G401.6 (cell line): ENCODE measurements around the gene ACD.
A peak's percentile ranks its signal among the peaks of the same experiment; 100 is the strongest.

Source experiments
- FAIRE-seq: peaks from 2 replicates; lab custom pipeline; 2012; peaks lifted over from hg19 to GRCh38; lab: Jason Lieb, UNC

ACD gene

DNA sequence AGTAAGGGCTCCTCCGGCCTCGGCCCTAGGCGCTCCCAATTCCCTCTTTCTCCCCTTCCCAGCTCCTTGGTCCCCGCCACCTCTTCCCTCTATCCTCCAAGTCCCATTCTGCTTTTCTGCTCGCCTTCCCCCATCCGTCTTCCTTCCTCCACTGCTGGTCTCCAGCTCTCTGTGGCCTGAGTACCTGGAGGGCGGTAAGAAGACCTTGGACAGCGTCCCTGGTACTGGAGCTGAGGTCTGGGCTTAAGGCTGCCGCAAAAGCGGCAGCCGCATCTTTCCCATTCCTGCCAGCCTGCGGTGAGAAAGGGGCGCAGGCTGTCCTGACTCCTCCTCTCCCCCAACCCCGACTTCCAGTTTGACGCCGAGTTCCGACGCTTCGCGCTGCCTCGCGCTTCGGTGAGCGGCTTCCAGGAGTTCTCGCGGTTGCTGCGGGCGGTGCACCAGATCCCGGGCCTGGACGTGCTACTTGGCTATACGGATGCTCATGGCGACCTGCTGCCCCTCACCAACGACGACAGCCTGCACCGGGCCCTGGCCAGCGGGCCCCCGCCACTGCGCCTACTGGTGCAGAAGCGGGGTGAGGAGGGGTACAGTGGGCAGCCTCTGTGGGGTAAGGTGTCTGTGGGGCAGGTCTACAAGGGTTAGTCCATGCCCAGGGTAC is 1.2 kb upstream of the ACD start:
- no peak for FAIRE-seq

- FAIRE-seq, result peak; percentile 85
Observed at GRCh38 chr16:67660564-67661028, 536 bp upstream of the ACD start, which contains the start of gene PARD6A. Gene PARD6A, plus strand, starts transcription at chr16:67660960. Its CDS starts 79 bp downstream, at chr16:67661039.

- no peak for FAIRE-seq
Observed at GRCh38 chr16:67658849-67659674, 998 bp downstream of the ACD start.

DNA sequence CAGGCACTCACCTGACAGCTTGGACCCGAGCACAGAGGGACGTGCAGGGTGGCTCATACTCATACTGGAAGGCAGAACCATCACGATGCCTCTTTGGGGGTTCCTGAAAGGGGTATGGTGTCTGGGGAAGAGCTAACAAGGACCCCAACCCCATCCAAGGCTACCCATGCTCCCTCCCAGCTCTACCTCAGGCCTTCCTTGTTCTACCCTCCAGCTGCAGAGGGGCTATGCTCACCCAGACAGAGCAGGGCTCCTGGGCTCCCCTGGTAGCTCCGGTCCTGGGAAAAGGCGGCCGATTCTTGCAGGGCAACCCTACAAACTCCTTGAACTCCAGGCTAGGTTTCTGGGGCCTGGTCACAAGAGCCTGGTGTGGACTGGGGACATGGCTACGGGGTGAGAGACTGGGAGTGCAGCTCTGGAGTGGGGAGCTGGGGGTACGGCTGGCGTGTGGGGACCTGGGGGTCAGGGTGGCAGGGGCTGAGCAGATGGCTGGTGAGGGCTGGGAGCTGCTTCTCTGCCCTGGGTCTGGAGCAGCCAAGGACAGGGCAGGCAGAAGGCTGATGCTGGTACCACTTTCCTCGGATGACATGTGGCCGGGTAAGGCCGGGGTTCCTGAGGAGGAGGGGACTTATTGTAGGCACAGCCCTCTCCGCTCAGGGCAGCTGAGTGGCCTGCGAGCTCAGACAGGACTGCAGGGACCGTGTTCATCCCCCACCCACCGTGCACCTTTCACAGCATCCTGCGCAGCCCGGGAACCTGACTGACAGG is 2.1 kb downstream of the ACD start:
- no peak for FAIRE-seq

DNA sequence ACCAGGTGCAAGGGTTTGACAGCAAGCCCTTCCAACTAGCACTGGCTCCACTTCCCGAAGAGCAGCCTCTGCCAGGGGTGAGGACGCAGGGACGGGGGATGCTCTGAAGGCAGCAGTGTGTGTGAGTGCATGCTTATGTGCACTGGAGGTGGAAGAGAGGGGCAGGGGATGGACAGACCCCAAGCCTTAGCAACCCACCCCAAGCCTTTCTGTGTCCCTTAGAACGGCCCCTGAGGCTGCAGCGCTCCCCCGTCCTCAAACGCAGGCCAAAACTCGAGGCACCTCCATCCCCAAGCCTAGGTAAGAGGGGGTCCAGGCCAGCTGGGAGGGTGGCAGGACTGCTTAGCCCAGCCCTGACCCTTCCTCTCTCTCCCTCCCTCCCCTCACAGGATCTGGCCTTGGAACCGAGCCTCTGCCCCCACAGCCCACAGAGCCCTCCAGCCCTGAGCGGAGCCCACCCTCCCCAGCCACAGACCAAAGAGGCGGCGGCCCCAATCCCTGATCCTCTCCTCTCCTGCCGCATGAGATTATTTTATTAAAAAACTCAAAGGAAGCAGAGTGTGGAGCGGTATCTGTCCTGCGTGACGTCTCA is 2.9 kb downstream of the ACD start:
- no peak for FAIRE-seq

GRCh38 chr16:67656344-67657016 is 3.6 kb downstream of the ACD start:
- FAIRE-seq, result no peak

DNA sequence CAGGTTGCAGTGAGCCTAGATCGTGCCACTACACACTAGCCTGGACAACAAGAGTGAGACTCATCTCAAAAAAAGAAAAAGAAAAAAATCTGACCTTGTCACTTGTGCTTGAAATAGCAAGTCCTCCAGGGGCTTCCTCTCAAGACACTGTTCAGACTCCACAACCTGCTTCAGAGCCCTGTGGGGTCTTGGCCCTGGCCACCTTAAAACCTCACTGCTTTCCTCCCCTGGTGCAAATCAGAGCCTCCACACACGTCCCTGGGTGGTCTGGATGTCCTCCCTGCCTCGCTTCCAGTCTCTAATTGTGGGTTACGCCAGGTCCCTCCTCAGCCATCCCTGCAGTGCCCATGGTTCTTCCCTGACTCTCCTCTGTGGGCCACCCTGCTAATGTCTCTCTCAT is 4.7 kb downstream of the ACD start:
- FAIRE-seq, result no peak

- FAIRE-seq, result no peak
Observed at GRCh38 chr16:67654403-67654911, 5.6 kb downstream of the ACD start.

DNA sequence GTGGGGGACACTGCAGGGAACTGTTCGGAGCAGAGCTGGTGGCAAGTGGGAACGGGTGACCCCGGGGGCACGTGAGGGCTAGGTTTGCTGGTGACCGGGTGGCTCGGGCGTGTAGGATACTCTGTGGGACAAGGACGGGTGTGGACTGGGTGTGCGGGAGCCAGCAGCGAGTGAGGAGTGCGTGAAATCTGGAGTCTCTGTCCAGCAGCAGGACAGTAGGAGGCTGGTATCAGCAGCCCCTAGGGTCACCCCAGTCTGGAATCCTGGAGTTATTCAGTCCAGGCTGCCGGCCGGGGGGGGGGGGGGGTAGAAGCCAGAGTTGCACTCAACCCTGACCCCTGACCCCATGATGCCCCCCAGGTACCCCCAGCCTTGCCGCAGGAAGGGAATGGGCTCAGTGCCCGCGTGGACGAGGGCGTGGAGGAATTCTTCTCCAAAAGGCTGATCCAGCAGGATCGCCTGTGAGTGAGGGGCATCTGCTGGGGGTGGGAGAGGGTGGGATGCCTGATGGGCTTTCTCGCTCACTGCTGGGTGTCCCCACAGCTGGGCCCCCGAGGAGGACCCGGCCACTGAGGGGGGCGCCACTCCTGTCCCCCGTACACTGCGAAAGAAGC is 6.2 kb downstream of the ACD start:
- FAIRE-seq, result no peak

GRCh38 chr16:67653128-67653788 is 6.8 kb downstream of the ACD start:
- FAIRE-seq, result no peak

DNA sequence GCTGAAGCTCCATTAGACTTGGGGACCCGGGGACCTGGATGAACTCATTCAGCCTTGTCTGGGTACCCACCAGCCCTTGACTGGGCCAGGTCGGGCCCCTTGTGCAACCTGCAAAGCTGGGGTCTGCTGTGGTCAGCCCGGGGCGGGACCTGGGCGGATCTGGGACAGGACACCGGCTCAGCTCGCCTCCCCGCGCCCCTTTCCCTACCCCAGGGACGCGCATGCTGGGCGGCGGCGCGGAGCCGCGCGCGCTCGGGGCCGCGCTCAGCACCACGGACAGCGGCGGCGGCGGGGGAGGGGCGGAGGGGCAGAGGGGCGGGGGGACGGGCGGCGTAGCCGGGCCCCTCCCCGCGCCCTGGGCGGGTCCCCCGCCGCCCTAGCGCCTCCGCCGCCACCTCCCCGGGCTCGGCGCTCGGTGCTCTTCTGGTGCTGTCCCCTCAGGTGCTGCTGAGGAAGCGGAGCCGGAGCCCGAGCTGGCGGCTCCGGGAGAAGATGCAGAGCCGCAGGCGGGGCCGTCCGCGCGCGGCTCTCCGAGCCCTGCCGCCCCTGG is 7.4 kb downstream of the ACD start:
- no peak for FAIRE-seq

DNA sequence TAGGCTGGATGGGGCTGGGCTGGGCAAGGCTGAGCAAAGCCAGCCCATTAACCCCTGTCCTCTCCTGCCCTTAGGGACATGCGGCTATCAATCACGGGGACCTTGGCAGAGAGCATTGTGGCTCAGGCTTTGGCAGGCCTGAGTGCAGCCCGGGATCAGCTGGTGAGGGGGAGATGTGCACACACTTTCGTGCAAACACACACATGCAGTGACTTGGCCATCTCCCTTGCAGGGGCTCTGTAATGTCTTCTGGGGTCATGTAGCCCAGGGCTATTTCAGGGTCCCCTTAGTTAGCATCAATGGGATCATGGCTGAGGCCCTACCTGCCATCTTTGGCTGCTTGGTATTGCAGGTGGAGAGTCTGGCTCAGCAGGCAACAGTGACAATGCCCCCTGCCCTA is 8.2 kb downstream of the ACD start:
- FAIRE-seq, result no peak

GRCh38 chr16:67651039-67651438 is 9.0 kb downstream of the ACD start:
- no peak for FAIRE-seq

DNA sequence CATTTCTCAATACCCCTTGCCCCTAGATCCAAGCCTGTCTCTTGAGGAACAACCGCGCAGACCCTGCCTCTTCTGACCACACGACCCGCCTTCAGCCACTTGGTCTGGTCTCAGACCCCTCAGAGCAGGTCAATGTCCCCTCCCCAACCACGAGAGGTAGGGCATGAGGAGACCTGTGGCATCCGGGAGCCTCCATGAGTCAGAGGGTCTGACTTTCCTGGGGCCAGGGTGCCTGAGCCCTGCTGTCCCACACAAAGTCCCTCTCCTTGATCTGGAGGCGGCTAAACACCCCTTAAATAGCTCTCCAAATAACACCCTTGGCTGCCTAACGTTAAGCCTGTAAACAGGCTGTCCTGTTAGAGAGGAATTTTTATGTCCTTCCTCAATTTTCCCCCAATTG is 10.0 kb downstream of the ACD start:
- no peak for FAIRE-seq

GRCh38 chr16:67649494-67649931 is 10.5 kb downstream of the ACD start:
- FAIRE-seq, result no peak

- FAIRE-seq, result no peak
Observed at GRCh38 chr16:67648764-67649407, 11.2 kb downstream of the ACD start.

GRCh38 chr16:67648088-67648763 is 11.8 kb downstream of the ACD start:
- no peak for FAIRE-seq

GRCh38 chr16:67647681-67648080 is 12.4 kb downstream of the ACD start:
- FAIRE-seq, result no peak

- no peak for FAIRE-seq
Observed at GRCh38 chr16:67647111-67647651, 12.9 kb downstream of the ACD start.
